ENCODE results near the gene RGS5. TPM values are rescaled to one million over a fixed set of nuclear protein-coding genes. Genes with fewer than 3 reads are reported as not detected.

The RGS5 gene
- total and polyA plus RNA-seq, 4 donors = 4.6 to 12.7 (median 7.4) TPM

- no peaks in the 10 kb centered on the region for H3K27me3 ChIP-seq (ENCODE audit: control insufficient read depth in 4 of 4, insufficient read depth in 4 of 4, low read length in 3 of 4)
- H3K27ac ChIP-seq (ENCODE audit: low read depth in 1 of 2, low read length in 2 of 2) = no peak overlapping the region
- no peak for DNase-seq (ENCODE audit: low spot score)
- no peak overlapping the region for H3K4me3 ChIP-seq (ENCODE audit: low read depth in 1 of 3, low read length in 3 of 3)
- WGBS = 84% methylated on average over 2 of the region's 2 CpGs
- H3K9ac ChIP-seq (ENCODE audit: low read depth in 1 of 2, low read length in 2 of 2) = no peak overlapping the region
- no peaks in the 10 kb centered on the region for H3K4me1 ChIP-seq (ENCODE audit: control insufficient read depth in 4 of 4, insufficient read depth in 4 of 4, low read length in 3 of 4)
- peaks cover 0 to 2% (median 0%) of the 10 kb centered on the region in 4 donors for H3K36me3 ChIP-seq (ENCODE audit: control insufficient read depth in 4 of 4, insufficient read depth in 3 of 4, low read depth in 1 of 4, low read length in 3 of 4)
- no peak for TF ChIP-seq HNF4G (IDR thresholded peaks at IDR 0.05)
- TF ChIP-seq SP1 (IDR thresholded peaks at IDR 0.05) = no peak
- no peak for TF ChIP-seq REST (IDR thresholded peaks at IDR 0.05)
- H3K9me3 ChIP-seq (ENCODE audit: control insufficient read depth in 4 of 4, low read length in 3 of 4) = no peaks in the 10 kb centered on the region
Observed at GRCh38 chr1:163165119-163165518, 37.6 kb downstream of the RGS5 start.

GRCh38 chr1:163163881-163164582 lies 38.7 kb downstream of the RGS5 start:
- no peaks in the 10 kb centered on the region for H3K27me3 ChIP-seq (ENCODE audit: control insufficient read depth in 4 of 4, insufficient read depth in 4 of 4, low read length in 3 of 4)
- WGBS = 89% methylated on average over 4 of the region's 4 CpGs
- no peaks in the 10 kb centered on the region for H3K4me1 ChIP-seq (ENCODE audit: control insufficient read depth in 4 of 4, insufficient read depth in 4 of 4, low read length in 3 of 4)
- peaks cover 0 to 2% (median 0%) of the 10 kb centered on the region in 4 donors for H3K36me3 ChIP-seq (ENCODE audit: control insufficient read depth in 4 of 4, insufficient read depth in 3 of 4, low read depth in 1 of 4, low read length in 3 of 4)
- DNase-seq (ENCODE audit: low spot score) = no peak
- no peak overlapping the region for H3K9ac ChIP-seq (ENCODE audit: low read depth in 1 of 2, low read length in 2 of 2)
- no peak overlapping the region for H3K4me3 ChIP-seq (ENCODE audit: low read depth in 1 of 3, low read length in 3 of 3)
- H3K27ac ChIP-seq (ENCODE audit: low read depth in 1 of 2, low read length in 2 of 2) = no peak overlapping the region
- TF ChIP-seq CTCF (IDR thresholded peaks at IDR 0.05; ENCODE audit: low read depth, low read length, missing input control) (no peak), RAD21 (IDR thresholded peaks at IDR 0.05) (no peak), MAX (IDR thresholded peaks at IDR 0.05) (no peak), FOXA1 (IDR thresholded peaks at IDR 0.05) (no peak), ZBTB33 (IDR thresholded peaks at IDR 0.05) (no peak), JUND (IDR thresholded peaks at IDR 0.05) (no peak), HNF4A (conservative IDR thresholded peaks at IDR 0.05) (no peak), REST (IDR thresholded peaks at IDR 0.05) (no peak), GABPA (IDR thresholded peaks at IDR 0.05 in 1 of 2, conservative IDR thresholded peaks at IDR 0.05 in 1 of 2) (no peak), RXRA (IDR thresholded peaks at IDR 0.05) (no peak), YY1 (IDR thresholded peaks at IDR 0.05) (no peak), TAF1 (conservative IDR thresholded peaks at IDR 0.05) (no peak), EGR1 (IDR thresholded peaks at IDR 0.05; ENCODE audit: low read depth in 2 of 2) (no peak), ATF3 (IDR thresholded peaks at IDR 0.05) (no peak), NR2F2 (IDR thresholded peaks at IDR 0.05) (no peak), FOXA2 (IDR thresholded peaks at IDR 0.05) (no peak), HNF4G (IDR thresholded peaks at IDR 0.05) (no peak)
- no peaks in the 10 kb centered on the region for H3K9me3 ChIP-seq (ENCODE audit: control insufficient read depth in 4 of 4, low read length in 3 of 4)

Data from liver (tissue), 9 donors.